Measurements from ENCODE around the gene DPP7.
A peak's percentile ranks its signal among the peaks of the same experiment; 100 is the strongest.

Gene DPP7

DNA sequence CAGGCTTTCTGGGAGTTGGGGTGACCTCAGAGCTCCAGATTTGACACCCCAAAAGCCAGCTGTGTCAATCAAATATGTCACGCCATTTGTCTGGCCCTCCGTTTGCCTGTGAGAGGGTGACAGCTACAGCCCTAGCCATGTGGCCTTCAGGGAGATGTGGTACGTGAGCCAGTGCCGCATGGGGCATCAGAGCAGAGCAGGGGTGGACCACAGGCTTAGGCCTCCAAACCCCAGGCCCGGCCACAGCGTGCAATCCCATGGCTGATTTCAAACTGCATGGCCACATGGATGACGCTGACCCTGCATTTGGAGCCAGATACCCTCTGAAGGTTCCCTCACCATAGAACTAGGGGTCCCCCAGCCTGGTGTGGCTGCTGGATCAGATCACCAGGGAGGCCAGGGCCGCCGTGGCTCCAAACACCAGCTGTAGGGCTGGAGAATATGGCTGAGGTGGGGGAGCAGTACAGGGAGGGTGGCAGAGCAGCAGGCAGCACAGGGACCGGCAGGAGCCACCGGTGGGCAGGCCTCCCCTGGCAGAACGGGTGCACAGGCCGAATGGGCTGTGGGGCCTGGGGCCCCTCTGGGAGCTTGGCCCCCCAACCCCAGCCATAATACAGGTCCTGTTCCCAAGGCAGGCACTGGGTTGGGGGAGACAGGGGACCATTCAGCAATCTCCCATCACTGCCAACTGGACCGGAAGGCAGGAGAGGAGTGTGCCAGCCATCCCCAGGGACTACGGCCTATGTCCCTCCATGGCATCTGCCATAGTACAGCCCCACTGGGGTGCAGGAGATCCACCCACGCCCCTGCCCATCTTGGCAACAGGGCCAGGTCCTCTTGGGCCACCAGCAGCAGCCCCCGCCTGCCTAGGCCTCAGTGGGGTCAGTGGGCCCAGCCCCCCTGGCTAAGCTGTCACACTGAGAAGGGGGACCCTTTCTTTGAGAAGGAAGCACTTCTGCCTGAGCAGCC, 45.7 kb downstream of the DPP7 start:
- ChIA-PET CTCF (interaction anchor here (0.6 to 11.3 kb wide), 32 partner anchors 8 to 947 kb away, joined by 3 to 237 read pairs (median 5); partner anchors contain the start of genes ABCA2, CYSRT1, ENTPD2 and MAN1B1), POLR2A (interaction anchor here (0.6 to 9.1 kb wide), 11 partner anchors 9 to 354 kb away, joined by 3 to 137 read pairs (median 6); partner anchors contain the start of genes ENTPD2, EXD3, MAN1B1 and NOXA1)
- Histone ChIP-seq H3K9me3 (ENCODE audit: control insufficient read depth, insufficient read depth, low read depth, low read length) (no peaks in the 10 kb centered on the region), H3K27ac (ENCODE audit: extremely low read depth, low read depth, low read length) (peak overlapping the region; percentile 31; the same call in 1 of the 2 replicates), H3K4me3 (ENCODE audit: low read depth, low read length) (no peak overlapping the region), H3K36me3 (ENCODE audit: control insufficient read depth in 2 of 2, insufficient read depth in 1 of 2, low read length in 2 of 2) (peaks cover 0 to 17% of the 10 kb centered on the region in 2 experiments; a peak in 1 of 3 replicates), H3K4me1 (ENCODE audit: control insufficient read depth, insufficient read depth, low read length) (peaks cover 10% of the 10 kb centered on the region; the same call in 1 of the 2 replicates)
- TF ChIP-seq, protein P1, sequence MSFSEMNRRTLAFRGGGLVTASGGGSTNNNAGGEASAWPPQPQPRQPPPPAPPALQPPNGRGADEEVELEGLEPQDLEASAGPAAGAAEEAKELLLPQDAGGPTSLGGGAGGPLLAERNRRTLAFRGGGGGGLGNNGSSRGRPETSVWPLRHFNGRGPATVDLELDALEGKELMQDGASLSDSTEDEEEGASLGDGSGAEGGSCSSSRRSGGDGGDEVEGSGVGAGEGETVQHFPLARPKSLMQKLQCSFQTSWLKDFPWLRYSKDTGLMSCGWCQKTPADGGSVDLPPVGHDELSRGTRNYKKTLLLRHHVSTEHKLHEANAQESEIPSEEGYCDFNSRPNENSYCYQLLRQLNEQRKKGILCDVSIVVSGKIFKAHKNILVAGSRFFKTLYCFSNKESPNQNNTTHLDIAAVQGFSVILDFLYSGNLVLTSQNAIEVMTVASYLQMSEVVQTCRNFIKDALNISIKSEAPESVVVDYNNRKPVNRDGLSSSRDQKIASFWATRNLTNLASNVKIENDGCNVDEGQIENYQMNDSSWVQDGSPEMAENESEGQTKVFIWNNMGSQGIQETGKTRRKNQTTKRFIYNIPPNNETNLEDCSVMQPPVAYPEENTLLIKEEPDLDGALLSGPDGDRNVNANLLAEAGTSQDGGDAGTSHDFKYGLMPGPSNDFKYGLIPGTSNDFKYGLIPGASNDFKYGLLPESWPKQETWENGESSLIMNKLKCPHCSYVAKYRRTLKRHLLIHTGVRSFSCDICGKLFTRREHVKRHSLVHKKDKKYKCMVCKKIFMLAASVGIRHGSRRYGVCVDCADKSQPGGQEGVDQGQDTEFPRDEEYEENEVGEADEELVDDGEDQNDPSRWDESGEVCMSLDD (tag by site-specific recombination; IDR thresholded peaks at IDR 0.05), result 0 out of 2 replicates have a peak, but pooled peaks have one; percentile 19
- no peak for TF ChIP-seq ZNF266 (tag by site-specific recombination; IDR thresholded peaks at IDR 0.05; ENCODE audit: low read depth)
- no peak for TF ChIP-seq ZNF830 (tag by site-specific recombination; IDR thresholded peaks at IDR 0.05; ENCODE audit: low read depth)
- no peak for TF ChIP-seq ZNF621 (tag by site-specific recombination; IDR thresholded peaks at IDR 0.05)
- TF ChIP-seq, protein P2, sequence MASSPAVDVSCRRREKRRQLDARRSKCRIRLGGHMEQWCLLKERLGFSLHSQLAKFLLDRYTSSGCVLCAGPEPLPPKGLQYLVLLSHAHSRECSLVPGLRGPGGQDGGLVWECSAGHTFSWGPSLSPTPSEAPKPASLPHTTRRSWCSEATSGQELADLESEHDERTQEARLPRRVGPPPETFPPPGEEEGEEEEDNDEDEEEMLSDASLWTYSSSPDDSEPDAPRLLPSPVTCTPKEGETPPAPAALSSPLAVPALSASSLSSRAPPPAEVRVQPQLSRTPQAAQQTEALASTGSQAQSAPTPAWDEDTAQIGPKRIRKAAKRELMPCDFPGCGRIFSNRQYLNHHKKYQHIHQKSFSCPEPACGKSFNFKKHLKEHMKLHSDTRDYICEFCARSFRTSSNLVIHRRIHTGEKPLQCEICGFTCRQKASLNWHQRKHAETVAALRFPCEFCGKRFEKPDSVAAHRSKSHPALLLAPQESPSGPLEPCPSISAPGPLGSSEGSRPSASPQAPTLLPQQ (tag by site-specific recombination; IDR thresholded peaks at IDR 0.05), result no peak
- no peak for TF ChIP-seq KLF1 (tag by site-specific recombination; IDR thresholded peaks at IDR 0.05)
- TF ChIP-seq ZNF600 (tag by site-specific recombination; IDR thresholded peaks at IDR 0.05), result peak; percentile 86
- no peak for TF ChIP-seq ZNF121 (tag by site-specific recombination; IDR thresholded peaks at IDR 0.05)
- no peak for TF ChIP-seq KLF9 (tag by site-specific recombination; IDR thresholded peaks at IDR 0.05; ENCODE audit: low read depth)
- TF ChIP-seq BCL11A (tag by site-specific recombination; IDR thresholded peaks at IDR 0.05; ENCODE audit: low read depth), result no peak
- TF ChIP-seq ZNF248 (tag by site-specific recombination; IDR thresholded peaks at IDR 0.05), result no peak
- TF ChIP-seq, protein P3, sequence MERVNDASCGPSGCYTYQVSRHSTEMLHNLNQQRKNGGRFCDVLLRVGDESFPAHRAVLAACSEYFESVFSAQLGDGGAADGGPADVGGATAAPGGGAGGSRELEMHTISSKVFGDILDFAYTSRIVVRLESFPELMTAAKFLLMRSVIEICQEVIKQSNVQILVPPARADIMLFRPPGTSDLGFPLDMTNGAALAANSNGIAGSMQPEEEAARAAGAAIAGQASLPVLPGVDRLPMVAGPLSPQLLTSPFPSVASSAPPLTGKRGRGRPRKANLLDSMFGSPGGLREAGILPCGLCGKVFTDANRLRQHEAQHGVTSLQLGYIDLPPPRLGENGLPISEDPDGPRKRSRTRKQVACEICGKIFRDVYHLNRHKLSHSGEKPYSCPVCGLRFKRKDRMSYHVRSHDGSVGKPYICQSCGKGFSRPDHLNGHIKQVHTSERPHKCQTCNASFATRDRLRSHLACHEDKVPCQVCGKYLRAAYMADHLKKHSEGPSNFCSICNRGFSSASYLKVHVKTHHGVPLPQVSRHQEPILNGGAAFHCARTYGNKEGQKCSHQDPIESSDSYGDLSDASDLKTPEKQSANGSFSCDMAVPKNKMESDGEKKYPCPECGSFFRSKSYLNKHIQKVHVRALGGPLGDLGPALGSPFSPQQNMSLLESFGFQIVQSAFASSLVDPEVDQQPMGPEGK (tag by site-specific recombination; IDR thresholded peaks at IDR 0.05), result peak; percentile 40; the same call in 1 of the 2 replicates
- 0 out of 2 replicates have a peak, but pooled peaks have one; percentile 9 for TF ChIP-seq KLF10 (tag by site-specific recombination; IDR thresholded peaks at IDR 0.05)
- TF ChIP-seq, protein P4, sequence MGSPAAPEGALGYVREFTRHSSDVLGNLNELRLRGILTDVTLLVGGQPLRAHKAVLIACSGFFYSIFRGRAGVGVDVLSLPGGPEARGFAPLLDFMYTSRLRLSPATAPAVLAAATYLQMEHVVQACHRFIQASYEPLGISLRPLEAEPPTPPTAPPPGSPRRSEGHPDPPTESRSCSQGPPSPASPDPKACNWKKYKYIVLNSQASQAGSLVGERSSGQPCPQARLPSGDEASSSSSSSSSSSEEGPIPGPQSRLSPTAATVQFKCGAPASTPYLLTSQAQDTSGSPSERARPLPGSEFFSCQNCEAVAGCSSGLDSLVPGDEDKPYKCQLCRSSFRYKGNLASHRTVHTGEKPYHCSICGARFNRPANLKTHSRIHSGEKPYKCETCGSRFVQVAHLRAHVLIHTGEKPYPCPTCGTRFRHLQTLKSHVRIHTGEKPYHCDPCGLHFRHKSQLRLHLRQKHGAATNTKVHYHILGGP (tag by site-specific recombination; IDR thresholded peaks at IDR 0.05), result no peak
- TF ChIP-seq GLIS2 (tag by site-specific recombination; IDR thresholded peaks at IDR 0.05), result peak; percentile 40
- TF ChIP-seq ZNF133 (tag by site-specific recombination; IDR thresholded peaks at IDR 0.05), result no peak
- no peak for TF ChIP-seq ZNF138 (tag by site-specific recombination; IDR thresholded peaks at IDR 0.05; ENCODE audit: borderline replicate concordance)
- TF ChIP-seq, protein P5, sequence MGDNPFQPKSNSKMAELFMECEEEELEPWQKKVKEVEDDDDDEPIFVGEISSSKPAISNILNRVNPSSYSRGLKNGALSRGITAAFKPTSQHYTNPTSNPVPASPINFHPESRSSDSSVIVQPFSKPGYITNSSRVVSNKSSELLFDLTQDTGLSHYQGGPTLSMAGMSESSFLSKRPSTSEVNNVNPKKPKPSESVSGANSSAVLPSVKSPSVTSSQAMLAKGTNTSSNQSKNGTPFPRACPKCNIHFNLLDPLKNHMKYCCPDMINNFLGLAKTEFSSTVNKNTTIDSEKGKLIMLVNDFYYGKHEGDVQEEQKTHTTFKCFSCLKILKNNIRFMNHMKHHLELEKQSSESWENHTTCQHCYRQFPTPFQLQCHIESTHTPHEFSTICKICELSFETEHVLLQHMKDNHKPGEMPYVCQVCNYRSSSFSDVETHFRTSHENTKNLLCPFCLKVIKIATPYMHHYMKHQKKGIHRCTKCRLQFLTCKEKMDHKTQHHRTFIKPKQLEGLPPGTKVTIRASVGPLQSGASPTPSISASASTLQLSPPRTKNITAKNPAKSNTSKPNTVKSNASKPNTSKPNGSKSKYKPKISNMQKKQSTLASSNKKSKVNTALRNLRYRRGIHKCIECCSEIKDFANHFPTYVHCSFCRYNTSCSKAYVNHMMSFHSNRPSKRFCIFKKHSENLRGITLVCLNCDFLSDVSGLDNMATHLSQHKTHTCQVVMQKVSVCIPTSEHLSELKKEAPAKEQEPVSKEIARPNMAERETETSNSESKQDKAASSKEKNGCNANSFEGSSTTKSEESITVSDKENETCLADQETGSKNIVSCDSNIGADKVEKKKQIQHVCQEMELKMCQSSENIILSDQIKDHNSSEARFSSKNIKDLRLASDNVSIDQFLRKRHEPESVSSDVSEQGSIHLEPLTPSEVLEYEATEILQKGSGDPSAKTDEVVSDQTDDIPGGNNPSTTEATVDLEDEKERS (tag by site-specific recombination; IDR thresholded peaks at IDR 0.05), result no peak
- TF ChIP-seq ZNF585B (tag by site-specific recombination; IDR thresholded peaks at IDR 0.05), result no peak
- TF ChIP-seq ZNF426 (tag by site-specific recombination; IDR thresholded peaks at IDR 0.05), result no peak
- no peak for TF ChIP-seq ZNF785 (tag by site-specific recombination; IDR thresholded peaks at IDR 0.05)
- TF ChIP-seq ZBTB48 (tag by site-specific recombination; IDR thresholded peaks at IDR 0.05), result no peak
